Activated B cell treated with CpG ODN at 0.5 μM for 24 hours (primary cell): ENCODE results near the gene DNAJC28. TPM values are rescaled to one million over a fixed set of nuclear protein-coding genes. Genes with fewer than 3 reads are reported as not detected.

Experiments used
- ATAC-seq: fragments of 200-7000 bp; cut with Tn5 transposase; one replicate; pipeline ENCODE4 v1.10.0; 2021; ENCODE audit warnings: low read depth, mild to moderate bottlenecking, moderate library complexity
- CTCF ChIA-PET: fragments of 350-600 bp; sonication (Branson Sonifier 250); formaldehyde crosslinking; loops from one replicate; lab custom pipeline; 2021; ENCODE audit warnings: antibody characterized with exemption; lab: Charles Lee
- POLR2A ChIA-PET: fragments of 350-600 bp; sonication (Branson Sonifier 250); formaldehyde crosslinking; loops from one replicate; lab custom pipeline; 2021; ENCODE audit warnings: antibody characterized with exemption; lab: Charles Lee
- DNase-seq: peaks from one replicate; pipeline ENCODE4 v3.0.0; 2022
- H3K27ac Mint-ChIP-seq: one replicate; pipeline ENCODE4 v1.8.0; 2020; ENCODE audit warnings: mixed read lengths
- H3K27me3 Mint-ChIP-seq: one replicate; pipeline ENCODE4 v1.8.0; 2021; ENCODE audit warnings: mixed read lengths
- H3K36me3 Mint-ChIP-seq: one replicate; pipeline ENCODE4 v1.8.0; 2021; ENCODE audit warnings: low read depth, mixed read lengths
- H3K4me1 Mint-ChIP-seq: one replicate; pipeline ENCODE4 v1.8.0; 2021; ENCODE audit warnings: mixed read lengths
- H3K4me3 Mint-ChIP-seq: one replicate; pipeline ENCODE4 v1.8.0; 2020; ENCODE audit warnings: mild to moderate bottlenecking, mixed read lengths
- H3K9me3 Mint-ChIP-seq: one replicate; pipeline ENCODE4 v1.8.0; 2020; ENCODE audit warnings: mixed read lengths
- CTCF ChIP-seq: fragments of 200-600 bp; IDR thresholded peaks from one replicate; pipeline ENCODE4 v1.8.0; 2022; ENCODE audit warnings: antibody characterized with exemption, mild to moderate bottlenecking
- intact Hi-C: fragments of 100-400 bp; cut with micrococcal nuclease; formaldehyde crosslinking; loops from one replicate; pipeline ENCODE4 v1.15.1; 2024
- total RNA-seq: library from RNA; stranded (reverse); gene quantifications from 2 replicates; pipeline ENCODE4 v1.2.3, GENCODE V29; 2022

Gene DNAJC28
- total RNA-seq, 1 donor from 2014 or later: 0.53 TPM

GRCh38 chr21:33537212-33537611 lies 45.7 kb upstream of the DNAJC28 start:
- Mint-ChIP-seq H3K9me3 (no peaks in the 10 kb centered on the region), H3K36me3 (peaks cover 69% of the 10 kb centered on the region), H3K27ac (no peak overlapping the region), H3K27me3 (no peaks in the 10 kb centered on the region), H3K4me3 (no peak overlapping the region), H3K4me1 (peaks cover 18% of the 10 kb centered on the region)
- ChIA-PET POLR2A (no interaction called here), CTCF (interaction anchor here (1.2 kb wide), 1 partner anchor 68 kb away, joined by 3 read pairs; no protein-coding TSS in a partner anchor)
- DNase-seq (no peak), ATAC-seq (no peak)
- intact Hi-C loops: no loop called here
- TF ChIP-seq CTCF: no peak

- Mint-ChIP-seq H3K27me3 (no peaks in the 10 kb centered on the region), H3K9me3 (no peaks in the 10 kb centered on the region), H3K4me1 (no peaks in the 10 kb centered on the region), H3K27ac (no peak overlapping the region), H3K4me3 (no peak overlapping the region), H3K36me3 (peaks cover 87% of the 10 kb centered on the region)
- DNase-seq (no peak), ATAC-seq (no peak)
- ChIA-PET POLR2A (interaction anchor here (0.6 kb wide), 1 partner anchor 10 kb away, joined by 9 read pairs; no protein-coding TSS in a partner anchor), CTCF (no interaction called here)
- intact Hi-C loops: no loop called here
- no peak for TF ChIP-seq CTCF
Observed at GRCh38 chr21:33531007-33531406, 39.5 kb upstream of the DNAJC28 start.

- H3K4me1 Mint-ChIP-seq: peaks cover 2% of the 10 kb centered on the region
- DNase-seq (no peak), ATAC-seq (no peak)
- POLR2A ChIA-PET: no interaction called here
- no peak for TF ChIP-seq CTCF
- intact Hi-C loops: no loop called here
- CTCF ChIA-PET: no interaction called here
- H3K36me3 Mint-ChIP-seq: peaks cover 56% of the 10 kb centered on the region
- H3K4me3 Mint-ChIP-seq: no peak overlapping the region
- no peak overlapping the region for H3K27ac Mint-ChIP-seq
- H3K9me3 Mint-ChIP-seq: no peaks in the 10 kb centered on the region
- no peaks in the 10 kb centered on the region for H3K27me3 Mint-ChIP-seq
Observed at GRCh38 chr21:33522953-33523349, 31.4 kb upstream of the DNAJC28 start.

- Mint-ChIP-seq H3K4me3 (no peak overlapping the region), H3K36me3 (peaks cover 56% of the 10 kb centered on the region), H3K9me3 (no peaks in the 10 kb centered on the region), H3K27ac (no peak overlapping the region), H3K27me3 (no peaks in the 10 kb centered on the region), H3K4me1 (peaks cover 2% of the 10 kb centered on the region)
- TF ChIP-seq CTCF: no peak
- intact Hi-C loops: no loop called here
- no peak for ATAC-seq
- POLR2A ChIA-PET: no interaction called here
- CTCF ChIA-PET: no interaction called here
- no peak for DNase-seq
Observed at GRCh38 chr21:33522297-33522952, 30.9 kb upstream of the DNAJC28 start.

DNA sequence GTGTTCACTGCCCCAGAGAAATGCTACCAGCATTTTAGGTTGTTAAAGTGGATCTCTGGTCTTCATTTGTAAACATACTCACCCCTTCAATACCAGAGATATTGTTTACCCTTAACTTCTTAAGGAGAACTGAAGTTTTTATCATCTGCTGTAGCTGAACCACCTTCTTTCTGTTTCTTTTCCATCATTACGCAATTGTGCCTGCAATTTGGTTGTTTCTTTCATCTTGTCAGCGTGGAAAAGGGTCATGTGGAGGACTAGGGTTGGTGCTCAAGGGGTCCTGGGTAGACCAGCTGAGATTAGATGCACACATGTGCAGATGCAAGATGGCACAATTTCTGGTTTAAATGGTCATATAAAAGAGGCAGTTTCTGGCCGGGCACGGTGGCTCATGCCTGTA lies 27.4 kb upstream of the DNAJC28 start:
- Mint-ChIP-seq H3K27me3 (no peaks in the 10 kb centered on the region), H3K36me3 (peaks cover 61% of the 10 kb centered on the region), H3K4me1 (no peaks in the 10 kb centered on the region), H3K27ac (no peak overlapping the region), H3K4me3 (no peak overlapping the region), H3K9me3 (no peaks in the 10 kb centered on the region)
- POLR2A ChIA-PET: no interaction called here
- ATAC-seq (no peak), DNase-seq (no peak)
- CTCF ChIA-PET: interaction anchor here (1.0 kb wide), 1 partner anchor 322 kb away, joined by 4 read pairs; no protein-coding TSS in a partner anchor
- intact Hi-C loops: no loop called here
- TF ChIP-seq CTCF: no peak
